ENCODE data around the gene CDK5RAP2.

DNA sequence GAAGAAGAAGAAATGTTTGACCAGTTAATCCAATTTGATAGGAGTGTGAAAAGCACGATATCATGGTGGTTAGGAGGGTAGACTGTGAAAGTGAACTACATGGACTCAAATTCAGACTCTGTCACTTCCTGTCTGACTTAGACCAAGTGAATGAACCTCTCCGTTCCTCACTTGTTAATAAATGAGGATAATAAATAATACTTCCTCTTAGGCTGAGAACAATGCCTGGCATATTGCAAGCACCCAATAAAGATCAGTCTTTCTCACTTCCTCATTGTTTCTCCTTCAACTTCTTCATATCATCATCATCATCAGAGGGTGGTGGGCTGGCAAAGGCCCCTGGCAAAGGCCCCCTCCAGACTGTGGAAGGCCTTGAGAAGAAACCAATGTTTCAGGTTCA, 148.7 kb downstream of the CDK5RAP2 start:
- TF ChIP-seq CTCF (IDR thresholded peaks at IDR 0.05; ENCODE audit: low read depth, low read length) (no peak), EZH2phosphoT487 (IDR thresholded peaks at IDR 0.05; ENCODE audit: low read depth) (no peak)
